ENCODE measurements around the gene LAYN. TPM values are rescaled to one million over a fixed set of nuclear protein-coding genes. Genes with fewer than 3 reads are reported as not detected.

Gene LAYN
- total RNA-seq, 4 donors from 2014 or later: 36.4 to 64.5 (median 49.3) TPM

- TF ChIP-seq POLR2A (IDR thresholded peaks at IDR 0.05) (no peak), CTCF (IDR thresholded peaks at IDR 0.05) (no peak)
- DNase-seq: no peak
- Histone ChIP-seq H3K36me3 (peaks cover 5 to 7% of the 10 kb centered on the region in 2 donors), H3K4me1 (no peaks in the 10 kb centered on the region), H3K9me3 (no peaks in the 10 kb centered on the region), H3K27me3 (no peaks in the 10 kb centered on the region), H3K27ac (no peak overlapping the region), H3K4me3 (replicated peaks in 1 of 3) (no peak overlapping the region)
- intact Hi-C loops (cut with DNase I): no loop called here
These were observed 14.0 kb downstream of the LAYN start for GRCh38 chr11:111554532-111554931.

- Histone ChIP-seq H3K4me3 (replicated peaks in 1 of 3) (no peak overlapping the region), H3K27ac (no peak overlapping the region), H3K9me3 (no peaks in the 10 kb centered on the region), H3K27me3 (no peaks in the 10 kb centered on the region), H3K36me3 (peaks cover 3 to 5% of the 10 kb centered on the region in 2 donors), H3K4me1 (no peaks in the 10 kb centered on the region)
- DNase-seq: no peak
- intact Hi-C loops (cut with DNase I): no loop called here
- TF ChIP-seq CTCF (IDR thresholded peaks at IDR 0.05) (no peak), POLR2A (IDR thresholded peaks at IDR 0.05) (no peak)
These were observed 14.7 kb downstream of the LAYN start for GRCh38 chr11:111555255-111555654.

- Histone ChIP-seq H3K36me3 (peaks cover 0 to 5% of the 10 kb centered on the region in 2 donors), H3K9me3 (no peaks in the 10 kb centered on the region), H3K27ac (no peak overlapping the region), H3K4me1 (no peaks in the 10 kb centered on the region), H3K27me3 (no peaks in the 10 kb centered on the region), H3K4me3 (replicated peaks in 1 of 3) (no peak overlapping the region)
- intact Hi-C loops (cut with DNase I): no loop called here
- no peak for TF ChIP-seq CTCF (IDR thresholded peaks at IDR 0.05)
- no peak for TF ChIP-seq POLR2A (IDR thresholded peaks at IDR 0.05)
- no peak for DNase-seq
- 82 to 89% methylated on average over 5 of the region's 5 CpGs for WGBS, 2 donors
These were observed 17.0 kb downstream of the LAYN start for GRCh38 chr11:111557425-111558111.

- no peak for DNase-seq
- intact Hi-C loops (cut with DNase I): loop anchor here (10.0 kb wide), 1 partner anchor 285 kb away; no protein-coding TSS in a partner anchor
- TF ChIP-seq CTCF (IDR thresholded peaks at IDR 0.05) (no peak), POLR2A (IDR thresholded peaks at IDR 0.05) (no peak)
- no peak overlapping the region for H3K4me3 ChIP-seq (replicated peaks in 1 of 3)
- no peaks in the 10 kb centered on the region for H3K4me1 ChIP-seq
- peak overlapping the region in 1 of 3 donors; percentile 19 for H3K27ac ChIP-seq
- 82 to 83% methylated on average over 11 of the region's 11 CpGs for WGBS, 2 donors
- H3K27me3 ChIP-seq: no peaks in the 10 kb centered on the region
- H3K9me3 ChIP-seq: no peaks in the 10 kb centered on the region
- H3K36me3 ChIP-seq: peaks cover 0 to 5% of the 10 kb centered on the region in 2 donors
These were observed 19.4 kb downstream of the LAYN start for GRCh38 chr11:111559800-111560464.

- WGBS, 2 donors: 75% methylated on average over 3 of the region's 3 CpGs
- H3K9me3 ChIP-seq: no peaks in the 10 kb centered on the region
- no peak for TF ChIP-seq POLR2A (IDR thresholded peaks at IDR 0.05)
- TF ChIP-seq CTCF (IDR thresholded peaks at IDR 0.05): no peak
- intact Hi-C loops (cut with DNase I): loop anchor here (10.0 kb wide), 1 partner anchor 284 kb away; no protein-coding TSS in a partner anchor
- H3K27me3 ChIP-seq: no peaks in the 10 kb centered on the region
- no peaks in the 10 kb centered on the region for H3K4me1 ChIP-seq
- no peak for DNase-seq
- peaks cover 0 to 5% of the 10 kb centered on the region in 2 donors for H3K36me3 ChIP-seq
- H3K4me3 ChIP-seq (replicated peaks in 1 of 3): no peak overlapping the region
- H3K27ac ChIP-seq: peak overlapping the region in 1 of 3 donors; percentile 39
These were observed 20.3 kb downstream of the LAYN start for GRCh38 chr11:111560800-111561199.
